ENCODE measurements around the gene UGT8. TPM values are rescaled to one million over a fixed set of nuclear protein-coding genes. Genes with fewer than 3 reads are reported as not detected.

UGT8 gene
- polyA plus RNA-seq, 1 of the 3 experiments (the other 2 are of a cell fraction): not detected

DNA sequence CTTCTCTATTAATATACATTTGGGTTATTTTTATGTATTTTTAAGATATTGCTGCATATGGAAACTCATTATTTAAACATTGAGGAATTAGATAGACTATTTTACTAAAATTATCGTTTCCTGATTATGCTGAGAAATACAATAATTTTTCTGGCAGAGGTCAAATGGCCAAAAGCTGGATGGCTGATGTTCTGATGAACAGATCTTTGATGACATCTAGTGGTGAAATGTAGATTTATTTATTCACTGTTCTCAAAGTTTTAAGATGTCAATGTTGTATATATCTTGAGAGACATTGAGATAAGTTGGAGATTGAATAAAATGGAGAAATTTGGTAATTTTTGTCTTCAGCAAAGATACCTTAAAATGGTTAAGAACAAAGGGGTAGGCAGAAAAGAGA, 96.2 kb downstream of the UGT8 start (continued):
- no peak for TF ChIP-seq MEF2A (IDR thresholded peaks at IDR 0.05; ENCODE audit: borderline replicate concordance, low read depth)
- no peak for TF ChIP-seq FOSL2 (IDR thresholded peaks at IDR 0.05; ENCODE audit: borderline replicate concordance, low read depth)
- TF ChIP-seq EP300 (IDR thresholded peaks at IDR 0.05; ENCODE audit: borderline replicate concordance in 1 of 2, low read depth in 1 of 2, low read length in 1 of 2): no peak
- TF ChIP-seq CHD2 (IDR thresholded peaks at IDR 0.05; ENCODE audit: low read length, partially characterized antibody): no peak
- no peak for TF ChIP-seq TCF12 (IDR thresholded peaks at IDR 0.05)
- no peak for TF ChIP-seq RXRA (IDR thresholded peaks at IDR 0.05; ENCODE audit: borderline replicate concordance, low read depth)
- TF ChIP-seq MXI1 (IDR thresholded peaks at IDR 0.05; ENCODE audit: low read depth, low read length): no peak

DNA sequence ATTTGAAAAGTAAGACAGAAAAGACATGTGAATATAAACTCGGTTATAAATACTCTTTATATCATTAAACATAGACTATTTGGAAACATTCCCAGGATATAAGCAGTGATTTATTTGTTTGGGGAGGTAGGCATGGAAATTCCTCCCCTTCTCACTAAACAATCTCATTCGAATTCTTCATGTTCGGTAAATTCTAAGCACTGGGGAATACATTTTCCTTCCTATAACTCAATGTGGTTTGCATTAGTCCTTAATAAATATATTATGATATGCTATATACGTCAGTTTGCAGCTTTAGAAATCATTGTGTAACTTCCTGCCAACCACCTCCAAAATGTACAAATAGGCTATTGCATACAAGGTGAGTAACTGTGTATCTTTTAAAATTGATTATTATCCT, 99.6 kb downstream of the UGT8 start:
- no peak overlapping the region for H3K4me2 ChIP-seq
- H3K9me3 ChIP-seq: no peaks in the 10 kb centered on the region
- no peak overlapping the region for H3K4me3 ChIP-seq (ENCODE audit: low read depth in 2 of 2, low read length in 1 of 2)
- TF ChIP-seq RAD21 (IDR thresholded peaks at IDR 0.05; ENCODE audit: low read length): no peak
- no peak for TF ChIP-seq JUND (IDR thresholded peaks at IDR 0.05)
- TF ChIP-seq, protein P1, sequence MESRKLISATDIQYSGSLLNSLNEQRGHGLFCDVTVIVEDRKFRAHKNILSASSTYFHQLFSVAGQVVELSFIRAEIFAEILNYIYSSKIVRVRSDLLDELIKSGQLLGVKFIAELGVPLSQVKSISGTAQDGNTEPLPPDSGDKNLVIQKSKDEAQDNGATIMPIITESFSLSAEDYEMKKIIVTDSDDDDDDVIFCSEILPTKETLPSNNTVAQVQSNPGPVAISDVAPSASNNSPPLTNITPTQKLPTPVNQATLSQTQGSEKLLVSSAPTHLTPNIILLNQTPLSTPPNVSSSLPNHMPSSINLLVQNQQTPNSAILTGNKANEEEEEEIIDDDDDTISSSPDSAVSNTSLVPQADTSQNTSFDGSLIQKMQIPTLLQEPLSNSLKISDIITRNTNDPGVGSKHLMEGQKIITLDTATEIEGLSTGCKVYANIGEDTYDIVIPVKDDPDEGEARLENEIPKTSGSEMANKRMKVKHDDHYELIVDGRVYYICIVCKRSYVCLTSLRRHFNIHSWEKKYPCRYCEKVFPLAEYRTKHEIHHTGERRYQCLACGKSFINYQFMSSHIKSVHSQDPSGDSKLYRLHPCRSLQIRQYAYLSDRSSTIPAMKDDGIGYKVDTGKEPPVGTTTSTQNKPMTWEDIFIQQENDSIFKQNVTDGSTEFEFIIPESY (IDR thresholded peaks at IDR 0.05; ENCODE audit: borderline replicate concordance, low read depth): no peak
- TF ChIP-seq TCF12 (IDR thresholded peaks at IDR 0.05): no peak
- TF ChIP-seq, protein P2, sequence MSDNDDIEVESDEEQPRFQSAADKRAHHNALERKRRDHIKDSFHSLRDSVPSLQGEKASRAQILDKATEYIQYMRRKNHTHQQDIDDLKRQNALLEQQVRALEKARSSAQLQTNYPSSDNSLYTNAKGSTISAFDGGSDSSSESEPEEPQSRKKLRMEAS (IDR thresholded peaks at IDR 0.05; ENCODE audit: low read depth): no peak
- no peak for TF ChIP-seq SIN3A (IDR thresholded peaks at IDR 0.05; ENCODE audit: borderline replicate concordance, low read depth, low read length)
- no peak for TF ChIP-seq YY1 (IDR thresholded peaks at IDR 0.05; ENCODE audit: low read depth)
- TF ChIP-seq EP300 (IDR thresholded peaks at IDR 0.05; ENCODE audit: borderline replicate concordance in 1 of 2, low read depth in 1 of 2, low read length in 1 of 2): no peak
- TF ChIP-seq, protein P3, sequence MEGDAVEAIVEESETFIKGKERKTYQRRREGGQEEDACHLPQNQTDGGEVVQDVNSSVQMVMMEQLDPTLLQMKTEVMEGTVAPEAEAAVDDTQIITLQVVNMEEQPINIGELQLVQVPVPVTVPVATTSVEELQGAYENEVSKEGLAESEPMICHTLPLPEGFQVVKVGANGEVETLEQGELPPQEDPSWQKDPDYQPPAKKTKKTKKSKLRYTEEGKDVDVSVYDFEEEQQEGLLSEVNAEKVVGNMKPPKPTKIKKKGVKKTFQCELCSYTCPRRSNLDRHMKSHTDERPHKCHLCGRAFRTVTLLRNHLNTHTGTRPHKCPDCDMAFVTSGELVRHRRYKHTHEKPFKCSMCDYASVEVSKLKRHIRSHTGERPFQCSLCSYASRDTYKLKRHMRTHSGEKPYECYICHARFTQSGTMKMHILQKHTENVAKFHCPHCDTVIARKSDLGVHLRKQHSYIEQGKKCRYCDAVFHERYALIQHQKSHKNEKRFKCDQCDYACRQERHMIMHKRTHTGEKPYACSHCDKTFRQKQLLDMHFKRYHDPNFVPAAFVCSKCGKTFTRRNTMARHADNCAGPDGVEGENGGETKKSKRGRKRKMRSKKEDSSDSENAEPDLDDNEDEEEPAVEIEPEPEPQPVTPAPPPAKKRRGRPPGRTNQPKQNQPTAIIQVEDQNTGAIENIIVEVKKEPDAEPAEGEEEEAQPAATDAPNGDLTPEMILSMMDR (IDR thresholded peaks at IDR 0.05): no peak
- TF ChIP-seq POLR2AphosphoS5 (IDR thresholded peaks at IDR 0.05; ENCODE audit: low read depth, low read length): no peak
- TF ChIP-seq, protein P4, sequence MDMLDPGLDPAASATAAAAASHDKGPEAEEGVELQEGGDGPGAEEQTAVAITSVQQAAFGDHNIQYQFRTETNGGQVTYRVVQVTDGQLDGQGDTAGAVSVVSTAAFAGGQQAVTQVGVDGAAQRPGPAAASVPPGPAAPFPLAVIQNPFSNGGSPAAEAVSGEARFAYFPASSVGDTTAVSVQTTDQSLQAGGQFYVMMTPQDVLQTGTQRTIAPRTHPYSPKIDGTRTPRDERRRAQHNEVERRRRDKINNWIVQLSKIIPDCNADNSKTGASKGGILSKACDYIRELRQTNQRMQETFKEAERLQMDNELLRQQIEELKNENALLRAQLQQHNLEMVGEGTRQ (IDR thresholded peaks at IDR 0.05; ENCODE audit: borderline replicate concordance, low read depth, low read length): no peak
- TF ChIP-seq, protein P5, sequence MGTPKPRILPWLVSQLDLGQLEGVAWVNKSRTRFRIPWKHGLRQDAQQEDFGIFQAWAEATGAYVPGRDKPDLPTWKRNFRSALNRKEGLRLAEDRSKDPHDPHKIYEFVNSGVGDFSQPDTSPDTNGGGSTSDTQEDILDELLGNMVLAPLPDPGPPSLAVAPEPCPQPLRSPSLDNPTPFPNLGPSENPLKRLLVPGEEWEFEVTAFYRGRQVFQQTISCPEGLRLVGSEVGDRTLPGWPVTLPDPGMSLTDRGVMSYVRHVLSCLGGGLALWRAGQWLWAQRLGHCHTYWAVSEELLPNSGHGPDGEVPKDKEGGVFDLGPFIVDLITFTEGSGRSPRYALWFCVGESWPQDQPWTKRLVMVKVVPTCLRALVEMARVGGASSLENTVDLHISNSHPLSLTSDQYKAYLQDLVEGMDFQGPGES (IDR thresholded peaks at IDR 0.05; ENCODE audit: low read depth, low read length): no peak
- TF ChIP-seq FOXJ3 (CRISPR knock-in tag; IDR thresholded peaks at IDR 0.05): no peak
- no peak for TF ChIP-seq RFX5 (IDR thresholded peaks at IDR 0.05; ENCODE audit: low read length)
- no peak for TF ChIP-seq TEAD4 (IDR thresholded peaks at IDR 0.05; ENCODE audit: borderline replicate concordance, insufficient read depth)
- TF ChIP-seq GATA2 (CRISPR knock-in tag; IDR thresholded peaks at IDR 0.05): no peak
- no peaks in the 10 kb centered on the region for H3K79me2 ChIP-seq (ENCODE audit: insufficient read depth)
- H3K27ac ChIP-seq (ENCODE audit: low read depth in 2 of 2, low read length in 1 of 2): no peak overlapping the region
- no peaks in the 10 kb centered on the region for H4K20me1 ChIP-seq (ENCODE audit: insufficient read depth)
- CTCF ChIA-PET: interaction anchor here (0.9 to 1.6 kb wide), 3 partner anchors 313 to 1304 kb away, joined by 3 to 6 read pairs (median 3); no protein-coding TSS in a partner anchor
- no peak overlapping the region for H3K9ac ChIP-seq
- 28% methylated on average over 4 of the region's 4 CpGs for whole genome bisulfite sequencing (ENCODE audit: low lambda C conversion rate)
- no peak overlapping the region for H2AFZ ChIP-seq (ENCODE audit: low read depth)
- no peaks in the 10 kb centered on the region for H3F3A ChIP-seq (replicated peaks; ENCODE audit: insufficient read depth)
- DNase-seq: no peak
- no peaks in the 10 kb centered on the region for H3K27me3 ChIP-seq (ENCODE audit: insufficient read depth)
- POLR2A ChIA-PET: no interaction called here
- H3K9me2 ChIP-seq: no peaks in the 10 kb centered on the region
- no peaks in the 10 kb centered on the region for H3K36me3 ChIP-seq (replicated peaks in 1 of 2; ENCODE audit: control insufficient read depth in 1 of 2, insufficient read depth in 2 of 2, low read length in 1 of 2)
- no peaks in the 10 kb centered on the region for H3K4me1 ChIP-seq (ENCODE audit: control insufficient read depth in 1 of 2, insufficient read depth in 2 of 2, low read depth in 1 of 2, low read length in 1 of 2)

All from SK-N-SH (cell line).